Mesenteric fat pad (tissue), 1 donor: Measurements from ENCODE around the gene ROM1. TPM values are rescaled to one million over a fixed set of nuclear protein-coding genes. Genes with fewer than 3 reads are reported as not detected.
"Not testable (repeated sequence)": the region's sequence is repeated elsewhere in the genome, so short reads cannot be mapped to it uniquely, and the experiment has no call there.

Source experiments
- DNase-seq: peaks from one replicate; pipeline ENCODE4 v3.0.0-alpha.2; 2020; ENCODE audit warnings: low spot score
- total RNA-seq: library from RNA; stranded (reverse); fragmentation: NEBNext Ultra II Directional; extraction: Animal tissue kit (Norgen Biotek cat#: 25700); gene quantifications from one replicate; pipeline ENCODE4 v1.2.1, GENCODE V29; 2021
- donor health status: DM: yes; HTN: yes; CAD: no.

Gene ROM1
- total RNA-seq, 1 donor from 2014 or later, result 6.7 TPM

- not testable (repeated sequence) for DNase-seq
Observed at GRCh38 chr11:62585356-62585755, 27.7 kb upstream of the ROM1 start.

- DNase-seq, result no peak
Observed at GRCh38 chr11:62588966-62589637, 24.0 kb upstream of the ROM1 start.

GRCh38 chr11:62591448-62592145, 21.5 kb upstream of the ROM1 start, which contains the start of gene TUT1:
Gene TUT1 (minus strand): TSS chr11:62591523. CDS start chr11:62591485, 38 bp downstream.
- peak; percentile 97 for DNase-seq

GRCh38 chr11:62592146-62592815, 20.8 kb upstream of the ROM1 start:
- DNase-seq, result no peak

GRCh38 chr11:62592989-62593421, 20.1 kb upstream of the ROM1 start:
- no peak for DNase-seq

GRCh38 chr11:62593434-62594044, 19.5 kb upstream of the ROM1 start:
- DNase-seq, result no peak

- DNase-seq, result no peak
Observed at GRCh38 chr11:62595124-62595523, 17.9 kb upstream of the ROM1 start.

GRCh38 chr11:62599069-62599696, 13.9 kb upstream of the ROM1 start:
- no peak for DNase-seq

GRCh38 chr11:62599901-62600300, 13.2 kb upstream of the ROM1 start:
- no peak for DNase-seq

- no peak for DNase-seq
Observed at GRCh38 chr11:62600367-62601121, 12.5 kb upstream of the ROM1 start.

GRCh38 chr11:62601122-62601371, 12.0 kb upstream of the ROM1 start:
- no peak for DNase-seq

- peak; percentile 99 for DNase-seq
Observed at GRCh38 chr11:62601372-62602140, 11.5 kb upstream of the ROM1 start, which contains the start of gene MTA2. Gene MTA2 (minus strand): TSS chr11:62601865. CDS start chr11:62601450, 415 bp downstream.

GRCh38 chr11:62602141-62603071, 10.7 kb upstream of the ROM1 start:
- DNase-seq, result no peak

GRCh38 chr11:62603072-62603408, 10.0 kb upstream of the ROM1 start:
- no peak for DNase-seq

GRCh38 chr11:62603776-62604299, 9.2 kb upstream of the ROM1 start:
- no peak for DNase-seq

- no peak for DNase-seq
Observed at GRCh38 chr11:62604460-62605120, 8.5 kb upstream of the ROM1 start.

- DNase-seq, result no peak
Observed at GRCh38 chr11:62605467-62605866, 7.6 kb upstream of the ROM1 start.

- no peak for DNase-seq
Observed at GRCh38 chr11:62605902-62606301, 7.2 kb upstream of the ROM1 start.
